OCI-LY1 (cell line): Measurements from ENCODE around the gene ELN.

Experiments used
- EZH2 ChIP-seq: fragments of 200-600 bp; sonication (generic), shearing (Covaris generic); IDR thresholded peaks from 2 replicates; pipeline ENCODE4 v1.8.0; 2017; ENCODE audit warnings: borderline replicate concordance, mixed run types, mild to moderate bottlenecking, antibody characterized with exemption, low read length, moderate library complexity, mixed read lengths
- TF ChIP-seq, protein P1 (sequence below): fragments of 200-600 bp; sonication (generic), shearing (Covaris generic); IDR thresholded peaks from 2 replicates; pipeline ENCODE4 v1.5.1; 2017; ENCODE audit warnings: mild to moderate bottlenecking, antibody characterized with exemption, low read length, moderate library complexity, mixed read lengths

- TF ChIP-seq, protein P1, sequence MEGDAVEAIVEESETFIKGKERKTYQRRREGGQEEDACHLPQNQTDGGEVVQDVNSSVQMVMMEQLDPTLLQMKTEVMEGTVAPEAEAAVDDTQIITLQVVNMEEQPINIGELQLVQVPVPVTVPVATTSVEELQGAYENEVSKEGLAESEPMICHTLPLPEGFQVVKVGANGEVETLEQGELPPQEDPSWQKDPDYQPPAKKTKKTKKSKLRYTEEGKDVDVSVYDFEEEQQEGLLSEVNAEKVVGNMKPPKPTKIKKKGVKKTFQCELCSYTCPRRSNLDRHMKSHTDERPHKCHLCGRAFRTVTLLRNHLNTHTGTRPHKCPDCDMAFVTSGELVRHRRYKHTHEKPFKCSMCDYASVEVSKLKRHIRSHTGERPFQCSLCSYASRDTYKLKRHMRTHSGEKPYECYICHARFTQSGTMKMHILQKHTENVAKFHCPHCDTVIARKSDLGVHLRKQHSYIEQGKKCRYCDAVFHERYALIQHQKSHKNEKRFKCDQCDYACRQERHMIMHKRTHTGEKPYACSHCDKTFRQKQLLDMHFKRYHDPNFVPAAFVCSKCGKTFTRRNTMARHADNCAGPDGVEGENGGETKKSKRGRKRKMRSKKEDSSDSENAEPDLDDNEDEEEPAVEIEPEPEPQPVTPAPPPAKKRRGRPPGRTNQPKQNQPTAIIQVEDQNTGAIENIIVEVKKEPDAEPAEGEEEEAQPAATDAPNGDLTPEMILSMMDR: no peak
- no peak for TF ChIP-seq EZH2
Measured at GRCh38 chr7:74031403-74032190, 3.6 kb downstream of the ELN start.
